Measurements from ENCODE around the gene TARM1.

- TF ChIP-seq POLR2A (IDR thresholded peaks at IDR 0.05), result no peak
- TF ChIP-seq, protein P1, sequence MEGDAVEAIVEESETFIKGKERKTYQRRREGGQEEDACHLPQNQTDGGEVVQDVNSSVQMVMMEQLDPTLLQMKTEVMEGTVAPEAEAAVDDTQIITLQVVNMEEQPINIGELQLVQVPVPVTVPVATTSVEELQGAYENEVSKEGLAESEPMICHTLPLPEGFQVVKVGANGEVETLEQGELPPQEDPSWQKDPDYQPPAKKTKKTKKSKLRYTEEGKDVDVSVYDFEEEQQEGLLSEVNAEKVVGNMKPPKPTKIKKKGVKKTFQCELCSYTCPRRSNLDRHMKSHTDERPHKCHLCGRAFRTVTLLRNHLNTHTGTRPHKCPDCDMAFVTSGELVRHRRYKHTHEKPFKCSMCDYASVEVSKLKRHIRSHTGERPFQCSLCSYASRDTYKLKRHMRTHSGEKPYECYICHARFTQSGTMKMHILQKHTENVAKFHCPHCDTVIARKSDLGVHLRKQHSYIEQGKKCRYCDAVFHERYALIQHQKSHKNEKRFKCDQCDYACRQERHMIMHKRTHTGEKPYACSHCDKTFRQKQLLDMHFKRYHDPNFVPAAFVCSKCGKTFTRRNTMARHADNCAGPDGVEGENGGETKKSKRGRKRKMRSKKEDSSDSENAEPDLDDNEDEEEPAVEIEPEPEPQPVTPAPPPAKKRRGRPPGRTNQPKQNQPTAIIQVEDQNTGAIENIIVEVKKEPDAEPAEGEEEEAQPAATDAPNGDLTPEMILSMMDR (IDR thresholded peaks at IDR 0.05), result no peak
Observed at GRCh38 chr19:54021363-54021762, 59.8 kb downstream of the TARM1 start.

All from heart left ventricle (tissue), 13 donors.